ENCODE measurements around the gene SLC51A. TPM values are rescaled to one million over a fixed set of nuclear protein-coding genes. Genes with fewer than 3 reads are reported as not detected.

SLC51A gene
- total and polyA plus RNA-seq, 9 of the 15 experiments (the other 6 are each of a cell fraction or from before 2014, with no cell fraction given): 0.35 to 0.38 TPM; not detected in 7

- TF ChIP-seq RAD21 (CRISPR knock-in tag; conservative IDR thresholded peaks at IDR 0.05 in 1 of 2, IDR thresholded peaks at IDR 0.05 in 1 of 2) (peak in 1 of 2 experiments; percentile 63; a peak in 2 of 4 replicates), HES1 (IDR thresholded peaks at IDR 0.05; ENCODE audit: low read depth) (no peak), STAG1 (CRISPR knock-in tag; IDR thresholded peaks at IDR 0.05; ENCODE audit: borderline replicate concordance) (peak; percentile 49), ZBTB33 (CRISPR knock-in tag; IDR thresholded peaks at IDR 0.05) (0 out of 2 replicates have a peak, but pooled peaks have one; percentile 52), MBD1 (CRISPR knock-in tag; IDR thresholded peaks at IDR 0.05) (no peak), ZKSCAN1 (IDR thresholded peaks at IDR 0.05; ENCODE audit: low read depth, low read length) (no peak), SREBF2 (CRISPR knock-in tag; IDR thresholded peaks at IDR 0.05) (no peak), ZNF280A (IDR thresholded peaks at IDR 0.05; ENCODE audit: low read depth, partially characterized antibody) (no peak), ZBTB2 (IDR thresholded peaks at IDR 0.05) (no peak), PHF8 (IDR thresholded peaks at IDR 0.05; ENCODE audit: borderline replicate concordance, low read length) (no peak), THAP7 (CRISPR knock-in tag; IDR thresholded peaks at IDR 0.05) (no peak), ZNF518B (CRISPR knock-in tag; IDR thresholded peaks at IDR 0.05) (no peak)
Observed at GRCh38 chr3:196198771-196199753, 17.3 kb upstream of the SLC51A start (continued).

All from K562 (cell line).